IPS-NIHi11 (cell line): ENCODE results near the gene BMP8A.
"Not testable (repeated sequence)": the region's sequence is repeated elsewhere in the genome, so short reads cannot be mapped to it uniquely, and the experiment has no call there.

Source experiments
- DNase-seq: peaks from one replicate; pipeline ENCODE4 v3.0.0; 2012; ENCODE audit warnings: mixed read lengths, low spot score

BMP8A gene

DNA sequence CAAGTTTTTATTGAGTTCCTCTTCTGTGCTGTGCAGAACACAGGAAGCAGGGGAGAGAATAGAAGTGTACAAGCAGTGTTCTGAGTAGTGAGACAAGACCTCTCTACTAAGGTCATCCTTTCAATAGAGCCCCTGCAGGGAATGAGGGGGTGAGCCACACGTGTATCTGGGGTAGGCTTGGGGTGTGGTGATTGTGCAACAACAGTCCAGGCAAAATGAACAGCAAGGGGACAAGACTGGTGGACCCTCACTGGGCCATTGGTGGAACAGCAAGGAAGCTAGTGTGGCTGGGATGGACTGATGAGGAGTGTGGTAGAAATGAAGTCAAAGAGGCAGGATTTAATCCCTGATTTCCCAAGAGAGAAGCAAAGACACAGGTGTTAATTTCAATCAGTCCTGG lies 8.2 kb upstream of the BMP8A start:
- DNase-seq = no peak

DNA sequence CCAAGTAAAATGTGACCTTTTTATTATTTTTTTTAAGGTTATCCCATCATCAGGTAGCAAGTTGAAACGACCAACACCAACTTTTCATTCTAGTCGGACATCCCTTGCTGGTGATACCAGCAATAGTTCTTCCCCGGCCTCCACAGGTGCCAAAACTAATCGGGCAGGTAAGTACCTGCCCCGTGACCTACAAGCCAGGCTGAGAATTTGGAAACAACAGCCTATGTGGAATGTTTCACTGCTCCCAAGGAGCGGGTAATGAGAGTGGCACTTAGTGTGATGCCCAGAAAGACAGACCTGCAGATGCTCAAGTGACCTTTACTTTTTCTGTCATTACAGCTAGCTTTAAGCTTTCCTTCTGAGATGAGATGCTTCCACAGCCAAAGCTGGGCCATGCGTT lies 6.9 kb upstream of the BMP8A start:
- DNase-seq = no peak

DNA sequence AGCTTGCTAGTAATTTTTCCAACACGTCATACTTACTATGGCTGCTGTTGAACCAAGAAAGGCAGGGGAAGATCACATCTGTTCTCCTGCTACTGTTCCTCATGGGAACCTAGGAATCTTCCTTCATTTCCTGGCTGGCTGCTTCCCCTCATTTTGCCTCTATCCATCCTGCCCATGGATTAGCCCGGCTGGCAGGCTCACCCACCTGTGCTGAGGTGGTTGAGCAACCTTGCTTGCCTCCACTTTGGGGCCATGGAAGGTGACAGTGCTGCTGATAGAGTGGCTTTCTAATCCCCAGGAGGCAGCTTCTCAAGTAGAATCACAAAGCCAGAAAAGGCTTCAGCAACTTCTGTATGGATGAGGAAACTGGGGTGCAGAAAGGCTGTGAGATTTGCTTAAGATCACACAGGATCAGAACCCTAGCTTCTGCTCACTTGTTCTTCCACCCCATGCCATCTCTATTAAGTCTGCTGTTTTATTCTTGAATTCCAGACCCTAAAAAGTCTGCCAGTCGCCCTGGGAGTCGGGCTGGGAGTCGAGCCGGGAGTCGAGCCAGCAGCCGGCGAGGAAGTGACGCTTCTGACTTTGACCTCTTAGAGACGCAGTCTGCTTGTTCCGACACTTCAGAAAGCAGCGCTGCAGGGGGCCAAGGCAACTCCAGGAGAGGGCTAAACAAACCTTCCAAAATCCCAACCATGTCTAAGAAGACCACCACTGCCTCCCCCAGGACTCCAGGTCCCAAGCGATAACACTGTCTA lies 6.2 kb upstream of the BMP8A start:
- no peak for DNase-seq

- no peak for DNase-seq
These were observed 3.4 kb upstream of the BMP8A start for GRCh38 chr1:39488012-39488545.

DNA sequence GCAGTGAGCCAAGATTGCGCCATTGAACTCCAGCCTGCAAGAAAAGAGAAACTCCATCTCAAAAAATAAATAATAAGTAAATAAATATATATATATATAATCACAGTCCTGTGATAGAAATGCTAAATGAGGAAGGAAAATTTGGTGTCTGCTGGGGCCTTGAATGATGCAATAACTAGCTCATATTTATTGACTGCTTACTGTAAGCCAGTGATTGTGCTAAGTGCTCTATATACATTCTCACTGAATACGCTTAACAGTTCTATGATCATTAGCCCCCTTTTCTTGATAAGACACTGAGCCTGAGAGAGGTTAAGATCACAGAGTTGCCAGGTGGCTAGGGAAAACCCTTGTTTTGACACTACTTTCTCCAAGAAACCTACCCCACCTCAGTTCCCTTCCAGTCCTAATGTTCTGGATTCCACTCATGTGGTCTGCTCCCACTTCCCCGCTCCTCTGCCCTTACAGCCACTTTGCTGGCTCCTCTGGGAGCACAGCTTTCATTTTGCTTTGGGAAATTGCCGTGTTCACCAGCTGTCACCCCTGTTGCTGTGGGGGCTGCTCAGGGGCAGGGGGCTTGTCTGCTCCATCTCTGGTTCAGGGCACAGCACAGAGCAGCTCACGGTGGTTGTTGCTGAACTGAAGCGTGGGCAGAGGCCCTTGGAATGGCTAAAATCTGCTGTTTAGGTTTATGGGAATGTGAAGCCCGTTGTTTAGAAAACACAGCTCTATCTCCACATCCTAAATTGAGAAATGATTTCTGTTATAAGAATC lies 2.5 kb upstream of the BMP8A start:
- DNase-seq = no peak

GRCh38 chr1:39489567-39490239 lies 1.7 kb upstream of the BMP8A start:
- no peak for DNase-seq

- peak; percentile 61 for DNase-seq
These were observed 765 bp upstream of the BMP8A start for GRCh38 chr1:39490596-39491145.

GRCh38 chr1:39492118-39493042 lies 944 bp downstream of the BMP8A start:
- not testable (repeated sequence) for DNase-seq

- not testable (repeated sequence) for DNase-seq
These were observed 1.8 kb downstream of the BMP8A start for GRCh38 chr1:39493043-39493810.

DNA sequence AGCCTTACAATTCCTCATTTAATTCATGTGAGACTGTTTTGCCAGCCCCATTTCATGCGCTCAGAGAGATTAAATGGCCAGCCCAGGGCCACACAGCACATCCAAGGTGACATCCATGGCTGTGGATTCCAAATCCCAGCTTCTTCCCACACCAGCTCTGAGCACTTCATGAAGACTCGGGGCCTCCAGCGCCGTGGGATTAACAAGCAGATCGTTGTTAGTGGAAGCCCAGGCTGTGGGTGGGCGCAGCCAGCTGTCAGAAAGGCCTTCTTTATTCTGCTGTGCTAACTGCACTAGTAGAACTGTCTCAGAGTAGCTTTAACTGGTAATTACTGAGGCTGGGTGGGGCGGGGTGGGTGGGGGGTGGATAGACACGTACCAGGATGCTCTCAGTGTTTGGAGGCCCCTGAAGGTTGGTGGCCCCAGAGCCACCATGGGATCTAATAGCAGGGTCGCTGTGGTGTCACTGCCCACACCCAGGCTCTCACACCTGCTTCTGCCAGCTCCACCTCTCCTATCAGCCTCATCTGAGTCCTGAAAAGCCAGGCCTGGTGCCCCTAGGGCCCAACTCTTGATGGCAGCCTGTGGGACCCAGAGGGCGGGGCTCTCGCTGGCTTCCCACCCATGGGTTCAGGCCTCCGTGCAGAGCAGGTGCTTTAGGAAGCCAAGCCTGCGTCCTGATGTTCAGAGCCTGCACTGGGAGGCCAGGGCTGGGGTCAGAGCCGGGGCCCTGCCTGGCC lies 3.4 kb downstream of the BMP8A start:
- DNase-seq = no peak

GRCh38 chr1:39496520-39496919 lies 5.1 kb downstream of the BMP8A start:
- DNase-seq = not testable (repeated sequence)

DNA sequence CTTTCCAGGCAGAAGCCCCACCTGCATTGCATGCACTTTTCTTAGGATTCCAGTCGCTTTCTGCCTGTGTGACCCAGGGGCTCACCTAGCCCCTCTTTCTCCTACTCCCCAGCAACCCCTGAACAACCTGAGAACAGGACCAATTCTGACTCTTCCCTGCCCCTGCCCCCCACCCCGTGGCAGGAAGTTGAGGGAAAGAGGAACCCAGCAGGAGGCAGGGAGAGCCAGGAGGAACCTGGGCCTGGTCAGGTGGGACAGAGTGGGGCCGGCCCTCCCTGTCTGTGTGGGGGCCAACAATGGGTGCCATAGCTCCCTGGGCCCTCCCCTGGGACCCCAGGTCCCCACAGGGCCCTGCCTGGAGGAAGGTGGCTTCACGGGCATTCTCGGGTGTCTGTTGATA lies 6.1 kb downstream of the BMP8A start:
- no peak for DNase-seq

- DNase-seq = not testable (repeated sequence)
These were observed 6.8 kb downstream of the BMP8A start for GRCh38 chr1:39498096-39498710.

GRCh38 chr1:39498821-39499220 lies 7.4 kb downstream of the BMP8A start:
- DNase-seq = not testable (repeated sequence)

DNA sequence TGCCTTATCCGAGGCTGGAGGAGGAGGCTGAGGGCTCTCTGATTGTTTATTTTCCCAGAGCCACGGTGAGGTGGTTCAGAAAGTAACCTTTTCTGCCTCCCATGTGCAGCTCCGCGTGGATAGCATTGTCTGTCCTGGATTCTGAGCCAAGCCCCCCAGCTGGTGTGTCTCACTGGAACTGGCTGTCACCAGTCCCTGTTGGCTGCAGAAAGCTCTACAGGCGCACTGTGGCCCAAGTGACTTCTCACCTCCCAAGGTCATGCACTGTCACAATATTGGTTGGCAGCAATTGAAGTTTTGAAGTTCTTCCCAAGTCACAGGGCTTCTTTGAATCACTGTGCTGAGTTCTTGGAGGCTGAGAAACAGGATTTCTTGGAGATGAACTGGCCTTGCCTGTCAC lies 8.2 kb downstream of the BMP8A start:
- no peak for DNase-seq

GRCh38 chr1:39500862-39501389 lies 9.5 kb downstream of the BMP8A start:
- no peak for DNase-seq

DNA sequence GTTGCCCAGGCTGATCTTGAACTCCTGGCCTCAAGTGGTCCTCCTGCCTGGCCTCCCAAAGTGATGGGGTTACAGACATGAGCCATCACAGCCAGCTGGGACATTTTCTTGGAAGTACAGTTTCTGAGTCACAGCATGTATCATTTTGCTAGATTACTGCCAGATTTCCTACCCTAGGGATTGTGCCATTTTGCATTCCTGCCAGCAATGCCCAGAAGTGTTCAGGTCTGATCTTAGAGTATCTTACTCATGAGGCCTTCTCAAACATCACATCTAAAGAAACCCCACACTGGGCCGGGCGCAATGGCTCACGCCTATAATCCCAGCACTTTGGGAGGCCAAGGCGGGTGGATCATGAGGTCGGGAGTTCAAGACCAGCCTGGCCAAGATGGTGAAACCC lies 10.2 kb downstream of the BMP8A start:
- no peak for DNase-seq

GRCh38 chr1:39504436-39504835 lies 13.0 kb downstream of the BMP8A start:
- DNase-seq = not testable (repeated sequence)

GRCh38 chr1:39505289-39505688 lies 13.9 kb downstream of the BMP8A start:
- DNase-seq = no peak
